ENCODE results near the gene FXYD6.

FXYD6 gene

GRCh38 chr11:117843666-117844484 is 32.6 kb downstream of the FXYD6 start:
- DNase-seq (ENCODE audit: low read depth in 2 of 2): peak in 1 of 2 experiments; percentile 16

- DNase-seq (ENCODE audit: low read depth in 2 of 2): no peak
Observed at GRCh38 chr11:117842131-117842941, 34.1 kb downstream of the FXYD6 start.

- no peak for DNase-seq (ENCODE audit: low read depth in 2 of 2)
Observed at GRCh38 chr11:117841551-117842031, 34.9 kb downstream of the FXYD6 start.

- no peak for DNase-seq (ENCODE audit: low read depth in 2 of 2)
Observed at GRCh38 chr11:117840881-117841550, 35.4 kb downstream of the FXYD6 start.

- DNase-seq (ENCODE audit: low read depth in 2 of 2): no peak
Observed at GRCh38 chr11:117839936-117840813, 36.3 kb downstream of the FXYD6 start.

GRCh38 chr11:117839380-117839881 is 37.0 kb downstream of the FXYD6 start:
- DNase-seq (ENCODE audit: low read depth in 2 of 2): no peak

- no peak for DNase-seq (ENCODE audit: low read depth in 2 of 2)
Observed at GRCh38 chr11:117838901-117839300, 37.6 kb downstream of the FXYD6 start.

- no peak for DNase-seq (ENCODE audit: low read depth in 2 of 2)
Observed at GRCh38 chr11:117837791-117838190, 38.7 kb downstream of the FXYD6 start.

GRCh38 chr11:117837070-117837776 is 39.2 kb downstream of the FXYD6 start:
- DNase-seq (ENCODE audit: low read depth in 2 of 2): no peak

- no peak for DNase-seq (ENCODE audit: low read depth in 2 of 2)
Observed at GRCh38 chr11:117836077-117836960, 40.1 kb downstream of the FXYD6 start.

- DNase-seq (ENCODE audit: low read depth in 2 of 2): no peak
Observed at GRCh38 chr11:117835576-117835975, 40.9 kb downstream of the FXYD6 start.

GRCh38 chr11:117834838-117835443 is 41.5 kb downstream of the FXYD6 start:
- DNase-seq (ENCODE audit: low read depth in 2 of 2): no peak

- DNase-seq (ENCODE audit: low read depth in 2 of 2): no peak
Observed at GRCh38 chr11:117834068-117834810, 42.2 kb downstream of the FXYD6 start.

GRCh38 chr11:117833401-117833891 is 43.0 kb downstream of the FXYD6 start:
- no peak for DNase-seq (ENCODE audit: low read depth in 2 of 2)

GRCh38 chr11:117832511-117832910 is 43.9 kb downstream of the FXYD6 start:
- DNase-seq (ENCODE audit: low read depth in 2 of 2): no peak

GRCh38 chr11:117831661-117832415 is 44.6 kb downstream of the FXYD6 start:
- DNase-seq (ENCODE audit: low read depth in 2 of 2): no peak

GRCh38 chr11:117830674-117831351 is 45.6 kb downstream of the FXYD6 start:
- no peak for DNase-seq (ENCODE audit: low read depth in 2 of 2)

Measured in fibroblast of skin of left biceps (primary cell).